AG20443 (cell line): ENCODE data around the gene NVL.
"Not testable (repeated sequence)": the region's sequence is repeated elsewhere in the genome, so short reads cannot be mapped to it uniquely, and the experiment has no call there.

Experiments
- DNase-seq: peaks from one replicate; pipeline ENCODE4 v3.0.0; 2012; ENCODE audit warnings: low spot score, mixed read lengths

NVL gene

GRCh38 chr1:224329842-224330753, at the start of gene NVL:
Gene NVL (minus strand): TSS chr1:224330172. CDS start chr1:224330127, 45 bp downstream.
- DNase-seq = peak; percentile 94

GRCh38 chr1:224378855-224379631, 49.1 kb upstream of the NVL start:
- no peak for DNase-seq

- DNase-seq = peak; percentile 26
These were observed 47.7 kb upstream of the NVL start for GRCh38 chr1:224377676-224378006.

- DNase-seq = no peak
These were observed 45.1 kb upstream of the NVL start for GRCh38 chr1:224375059-224375458.

- DNase-seq = no peak
These were observed 43.1 kb upstream of the NVL start for GRCh38 chr1:224373008-224373590.

- DNase-seq = no peak
These were observed 38.4 kb upstream of the NVL start for GRCh38 chr1:224368409-224368808.

- DNase-seq = no peak
These were observed 29.2 kb upstream of the NVL start for GRCh38 chr1:224359207-224359606.

- DNase-seq = no peak
These were observed 28.3 kb upstream of the NVL start for GRCh38 chr1:224358237-224358636.

GRCh38 chr1:224357626-224358124, 27.7 kb upstream of the NVL start:
- DNase-seq = peak; percentile 63

GRCh38 chr1:224356685-224357625, 27.0 kb upstream of the NVL start, which contains the start of gene CNIH4:
Gene CNIH4 (plus strand): TSS chr1:224356879. CDS start chr1:224356925, 46 bp downstream.
- DNase-seq = peak; percentile 96

- DNase-seq = no peak
These were observed 24.3 kb upstream of the NVL start for GRCh38 chr1:224353975-224354925.

- not testable (repeated sequence) for DNase-seq
These were observed 22.6 kb upstream of the NVL start for GRCh38 chr1:224352436-224353085.

GRCh38 chr1:224349716-224350115, 19.7 kb upstream of the NVL start:
- not testable (repeated sequence) for DNase-seq

- DNase-seq = no peak
These were observed 18.2 kb upstream of the NVL start for GRCh38 chr1:224348137-224348536.

GRCh38 chr1:224343679-224344078, 13.7 kb upstream of the NVL start:
- DNase-seq = no peak

- peak; percentile 18 for DNase-seq
These were observed 10.7 kb upstream of the NVL start for GRCh38 chr1:224340453-224341384.

GRCh38 chr1:224339442-224340033, 9.6 kb upstream of the NVL start:
- DNase-seq = no peak
